ENCODE results near the gene HPSE. TPM values are rescaled to one million over a fixed set of nuclear protein-coding genes. Genes with fewer than 3 reads are reported as not detected.

The HPSE gene
- polyA plus RNA-seq, 1 donor from 2014 or later, result 0.16 TPM

- no peak for TF ChIP-seq CTCF (IDR thresholded peaks at IDR 0.05; ENCODE audit: poor library complexity, severe bottlenecking)
Measured at GRCh38 chr4:83369831-83370639, 35.4 kb upstream of the HPSE start (continued).

GRCh38 chr4:83364312-83364711, 29.7 kb upstream of the HPSE start:
- Histone ChIP-seq H3F3A (ENCODE audit: insufficient read depth, low read length, poor library complexity, severe bottlenecking) (no peaks in the 10 kb centered on the region), H3K79me2 (replicated peaks; ENCODE audit: insufficient read depth, low read length) (no peaks in the 10 kb centered on the region), H3K9ac (ENCODE audit: low read length) (no peak overlapping the region), H2AFZ (ENCODE audit: low read depth, low read length) (no peak overlapping the region), H3K27me3 (ENCODE audit: insufficient read depth, low read depth, low read length) (no peaks in the 10 kb centered on the region), H3K27ac (ENCODE audit: low read length) (no peak overlapping the region), H3K4me3 (ENCODE audit: low read length) (no peak overlapping the region), H3K9me2 (ENCODE audit: insufficient read depth, low read length) (no peaks in the 10 kb centered on the region), H3K9me3 (ENCODE audit: low read length) (no peaks in the 10 kb centered on the region), H3K36me3 (ENCODE audit: insufficient read depth, low read length) (no peaks in the 10 kb centered on the region), H4K20me1 (ENCODE audit: insufficient read depth) (no peaks in the 10 kb centered on the region), H3K4me2 (ENCODE audit: low read length) (no peak overlapping the region)
- TF ChIP-seq SMC3 (conservative IDR thresholded peaks at IDR 0.05; ENCODE audit: poor library complexity) (no peak), EP300 (conservative IDR thresholded peaks at IDR 0.05; ENCODE audit: poor library complexity, severe bottlenecking) (no peak), POLR2AphosphoS5 (IDR thresholded peaks at IDR 0.05) (no peak), MXI1 (conservative IDR thresholded peaks at IDR 0.05; ENCODE audit: poor library complexity, severe bottlenecking) (no peak), CTCF (IDR thresholded peaks at IDR 0.05; ENCODE audit: poor library complexity, severe bottlenecking) (no peak), EZH2 (IDR thresholded peaks at IDR 0.05; ENCODE audit: borderline replicate concordance, insufficient read depth, low read length, poor library complexity, severe bottlenecking) (no peak), REST (IDR thresholded peaks at IDR 0.05; ENCODE audit: borderline replicate concordance) (no peak), RAD21 (conservative IDR thresholded peaks at IDR 0.05) (no peak), TAF1 (IDR thresholded peaks at IDR 0.05; ENCODE audit: low read depth) (no peak)
